H9 (cell line): ENCODE data around the gene ABCG8. TPM values are rescaled to one million over a fixed set of nuclear protein-coding genes. Genes with fewer than 3 reads are reported as not detected.

Experiments used
- DNase-seq: peaks from one replicate; pipeline ENCODE4 v3.0.0-alpha.2; 2017
- H2AFZ ChIP-seq: one replicate; pipeline ENCODE4 v1.6.1; 2013; ENCODE audit warnings: mild to moderate bottlenecking, low read length, control low read depth, moderate library complexity
- H2AK5ac ChIP-seq: 2 replicates; pipeline ENCODE4 v1.6.1; 2013; ENCODE audit warnings: low read length, control low read depth, mixed read lengths; ENCODE audit not compliant: insufficient read length
- H2BK120ac ChIP-seq: one replicate; pipeline ENCODE4 v1.6.1; 2013; ENCODE audit warnings: low read depth, mild to moderate bottlenecking, low read length, control low read depth, inconsistent platforms; ENCODE audit not compliant: poor library complexity, severe bottlenecking
- H2BK12ac ChIP-seq: 2 replicates; pipeline ENCODE4 v1.6.1; 2013; ENCODE audit warnings: low read length, control low read depth, mixed read lengths, low read depth; ENCODE audit not compliant: insufficient read length
- H2BK15ac ChIP-seq: 2 replicates; pipeline ENCODE4 v1.6.1; 2013; ENCODE audit warnings: low read depth, low read length, control low read depth
- H2BK20ac ChIP-seq: one replicate; pipeline ENCODE4 v1.6.1; 2013; ENCODE audit warnings: low read depth, mild to moderate bottlenecking, low read length, control low read depth, inconsistent platforms; ENCODE audit not compliant: poor library complexity, severe bottlenecking
- H2BK5ac ChIP-seq: 2 replicates; pipeline ENCODE4 v1.6.1; 2013; ENCODE audit warnings: low read length, control low read depth, mixed read lengths; ENCODE audit not compliant: insufficient read length
- H3K14ac ChIP-seq: 2 replicates; pipeline ENCODE4 v1.6.1; 2013; ENCODE audit warnings: low read length, control low read depth; ENCODE audit not compliant: insufficient read depth
- H3K18ac ChIP-seq: 2 replicates; pipeline ENCODE4 v1.6.1; 2013; ENCODE audit warnings: low read depth, mild to moderate bottlenecking, mixed read lengths, low read length, control low read depth; ENCODE audit not compliant: insufficient read length
- H3K23ac ChIP-seq: 2 replicates; pipeline ENCODE4 v1.6.1; 2013; ENCODE audit warnings: low read length, control low read depth, mixed read lengths, low read depth; ENCODE audit not compliant: insufficient read length
- H3K23me2 ChIP-seq: 2 replicates; pipeline ENCODE4 v1.6.1; 2013; ENCODE audit warnings: low read depth, mild to moderate bottlenecking, mixed read lengths, low read length, control low read depth; ENCODE audit not compliant: insufficient read length, poor library complexity, severe bottlenecking
- H3K27ac ChIP-seq: 2 replicates; pipeline ENCODE4 v1.5.1; 2013; ENCODE audit warnings: low read length, control low read depth, mixed read lengths, low read depth; ENCODE audit not compliant: insufficient read length
- H3K27me3 ChIP-seq: 2 replicates; pipeline ENCODE4 v1.6.1; 2013; ENCODE audit warnings: low read length, control low read depth, inconsistent platforms; ENCODE audit not compliant: insufficient read depth
- H3K4ac ChIP-seq: 2 replicates; pipeline ENCODE4 v1.6.1; 2013; ENCODE audit warnings: low read depth, mild to moderate bottlenecking, control low read depth, inconsistent platforms, low read length, moderate library complexity
- H3K4me1 ChIP-seq: 2 replicates; pipeline ENCODE4 v1.6.1; 2013; ENCODE audit warnings: low read length, control low read depth, inconsistent platforms; ENCODE audit not compliant: insufficient read depth
- H3K4me2 ChIP-seq: 2 replicates; pipeline ENCODE4 v1.6.1; 2013; ENCODE audit warnings: low read length, control low read depth, mixed read lengths; ENCODE audit not compliant: insufficient read length, insufficient read depth
- H3K56ac ChIP-seq: 2 replicates; pipeline ENCODE4 v1.6.1; 2013; ENCODE audit warnings: low read depth, mild to moderate bottlenecking, mixed read lengths, low read length, control low read depth; ENCODE audit not compliant: insufficient read length
- H3K79me1 ChIP-seq: 2 replicates; pipeline ENCODE4 v1.6.1; 2013; ENCODE audit warnings: low read depth, mild to moderate bottlenecking, moderate library complexity, low read length, control low read depth, inconsistent platforms; ENCODE audit not compliant: insufficient read depth, poor library complexity, severe bottlenecking
- H3K79me2 ChIP-seq: 2 replicates; pipeline ENCODE4 v1.6.1; 2013; ENCODE audit warnings: low read length, control low read depth, inconsistent platforms; ENCODE audit not compliant: insufficient read depth
- H3K9ac ChIP-seq: 2 replicates; pipeline ENCODE4 v1.6.1; 2013; ENCODE audit warnings: low read length, control low read depth, mixed read lengths; ENCODE audit not compliant: insufficient read length; ENCODE audit errors: extremely low read depth
- H3K9me3 ChIP-seq: one replicate; pipeline ENCODE4 v1.6.1; 2013; ENCODE audit warnings: low read depth, low read length, inconsistent platforms; ENCODE audit not compliant: control insufficient read depth
- H3T11ph ChIP-seq: one replicate; pipeline ENCODE4 v1.6.1; 2013; ENCODE audit warnings: mild to moderate bottlenecking, low read length, control low read depth, inconsistent platforms
- H4K20me1 ChIP-seq: one replicate; pipeline ENCODE4 v1.6.1; 2013; ENCODE audit not compliant: control insufficient read depth, insufficient read length, insufficient read depth
- H4K5ac ChIP-seq: 2 replicates; pipeline ENCODE4 v1.6.1; 2013; ENCODE audit warnings: low read depth, mild to moderate bottlenecking, mixed read lengths, low read length, control low read depth; ENCODE audit not compliant: insufficient read length
- H4K8ac ChIP-seq: replicated peaks from 2 replicates; pipeline ENCODE4 v1.6.1; 2013; ENCODE audit warnings: low read length, control low read depth, mixed read lengths, low read depth; ENCODE audit not compliant: insufficient read length
- H4K91ac ChIP-seq: 2 replicates; pipeline ENCODE4 v1.6.1; 2013; ENCODE audit warnings: low read depth, mild to moderate bottlenecking, moderate library complexity, mixed read lengths, low read length, control low read depth; ENCODE audit not compliant: insufficient read length
- H3K27ac Mint-ChIP-seq, 3 experiments: 2 replicates in 2 of 3; 3 replicates in 1 of 3; pipeline ENCODE4 v1.8.0; 2020 to 2021; ENCODE audit warnings: mixed read lengths in 3 of 3, mild to moderate bottlenecking in 1 of 3, moderate library complexity in 1 of 3
- H3K27me3 Mint-ChIP-seq: 2 replicates; pipeline ENCODE4 v1.8.0; 2021; ENCODE audit warnings: low read depth, mild to moderate bottlenecking, moderate library complexity, mixed read lengths
- H3K36me3 Mint-ChIP-seq, 3 experiments: 2 replicates in 2 of 3; 3 replicates in 1 of 3; pipeline ENCODE4 v1.8.0; 2020 to 2021; ENCODE audit warnings: low read depth in 3 of 3, mixed read lengths in 3 of 3; ENCODE audit not compliant: insufficient read depth in 1 of 3
- H3K4me1 Mint-ChIP-seq, 2 experiments: 2 replicates each; pipeline ENCODE4 v1.8.0; 2020; ENCODE audit warnings: mixed read lengths in 2 of 2
- H3K4me3 Mint-ChIP-seq, 2 experiments: 2 replicates in 1 of 2; 3 replicates in 1 of 2; pipeline ENCODE4 v1.8.0; 2020 to 2021; ENCODE audit warnings: mild to moderate bottlenecking in 2 of 2, mixed read lengths in 2 of 2, moderate library complexity in 1 of 2
- H3K9me3 Mint-ChIP-seq, 2 experiments: 2 replicates in 1 of 2; 3 replicates in 1 of 2; pipeline ENCODE4 v1.8.0; 2020; ENCODE audit warnings: mild to moderate bottlenecking in 2 of 2, mixed read lengths in 2 of 2, moderate library complexity in 1 of 2
- CTCF ChIP-seq: fragments of 200-600 bp; sonication (generic); conservative IDR thresholded peaks from 3 replicates; pipeline ENCODE4 v1.8.0; 2021; ENCODE audit warnings: antibody characterized with exemption, mild to moderate bottlenecking
- WGBS: extraction: QIAGEN DNeasy Blood & Tissue Kit; methylation state at CpG from one replicate; pipeline ENCODE4 v1.1.7; 2013; ENCODE audit warnings: missing lambda C conversion rate, low lambda C conversion rate, mixed read lengths; ENCODE audit not compliant: insufficient read length; ENCODE audit errors: extremely low coverage; 5-methylcytosine and 5-hydroxymethylcytosine counted together
- total RNA-seq: library from RNA; stranded (reverse); gene quantifications from 2 replicates; pipeline ENCODE4 v1.2.1, GENCODE V29; 2021

ABCG8 gene
- total RNA-seq, 1 experiment from 2014 or later = not detected

- Histone ChIP-seq H3K56ac (no peak overlapping the region), H3K23me2 (no peaks in the 10 kb centered on the region), H3K4me1 (no peaks in the 10 kb centered on the region), H2AFZ (no peak overlapping the region), H3K27me3 (no peaks in the 10 kb centered on the region), H4K5ac (no peak overlapping the region), H3K4me2 (no peak overlapping the region), H3T11ph (no peak overlapping the region), H4K91ac (no peak overlapping the region), H3K18ac (no peak overlapping the region), H4K20me1 (no peaks in the 10 kb centered on the region), H2BK120ac (no peak overlapping the region), H2BK15ac (no peak overlapping the region), H2BK5ac (no peak overlapping the region), H3K79me2 (no peaks in the 10 kb centered on the region), H3K9me3 (no peaks in the 10 kb centered on the region), H2AK5ac (no peak overlapping the region), H4K8ac (no peak overlapping the region), H3K27ac (no peak overlapping the region), H2BK12ac (no peak overlapping the region), H3K4ac (no peak overlapping the region), H3K14ac (no peak overlapping the region), H2BK20ac (no peak overlapping the region), H3K9ac (no peak overlapping the region), H3K79me1 (no peaks in the 10 kb centered on the region), H3K23ac (no peak overlapping the region)
- peaks cover 23 to 74% (median 68%) of the 10 kb centered on the region in 3 experiments; a peak in 6 of 7 replicates for H3K36me3 Mint-ChIP-seq
- 0 out of 4 replicates have a peak, but pooled peaks cover 0 to 2% of the 10 kb centered on the region in 2 experiments for H3K4me1 Mint-ChIP-seq
- no peaks in the 10 kb centered on the region for H3K27me3 Mint-ChIP-seq
- no peaks in the 10 kb centered on the region for H3K9me3 Mint-ChIP-seq
- TF ChIP-seq CTCF = no peak
- no CpG with 5 or more reads among the region's 4 CpGs for WGBS
- H3K4me3 Mint-ChIP-seq = no peak overlapping the region
- no peak for DNase-seq
- H3K27ac Mint-ChIP-seq = no peak overlapping the region
Observed at GRCh38 chr2:43927442-43927841, 88.7 kb downstream of the ABCG8 start.
